ENCODE measurements around the gene ABCA13.

ABCA13 gene

GRCh38 chr7:48643431-48644013, 472.3 kb downstream of the ABCA13 start:
- DNase-seq: peak; percentile 92

GRCh38 chr7:48658138-48658537, 486.9 kb downstream of the ABCA13 start:
- no peak for DNase-seq

GRCh38 chr7:48660306-48660870, 489.1 kb downstream of the ABCA13 start:
- no peak for DNase-seq

- no peak for DNase-seq
These were observed 493.0 kb downstream of the ABCA13 start for GRCh38 chr7:48664241-48664640.

- no peak for DNase-seq
These were observed 494.3 kb downstream of the ABCA13 start for GRCh38 chr7:48665353-48666135.

- DNase-seq: peak; percentile 82
These were observed 496.1 kb downstream of the ABCA13 start for GRCh38 chr7:48667407-48667806.

- DNase-seq: no peak
These were observed 500.4 kb downstream of the ABCA13 start for GRCh38 chr7:48671656-48672055.

GRCh38 chr7:48681006-48681405, 509.7 kb downstream of the ABCA13 start:
- DNase-seq: no peak

GRCh38 chr7:48691788-48692187, 520.5 kb downstream of the ABCA13 start:
- peak; percentile 86 for DNase-seq
